Uterus (tissue), 2 donors: ENCODE results near the gene CNTN1.

Experiments
- CTCF ChIP-seq, 4 experiments: fragments of 200-600 bp in 2 of 4; fragments of 450-650 bp in 2 of 4; sonication (generic) in 2 of 4; IDR thresholded peaks; one replicate each; pipeline ENCODE4 v1.5.1; 2016 to 2019; ENCODE audit warnings: antibody characterized with exemption in 4 of 4, mild to moderate bottlenecking in 2 of 4, moderate library complexity in 1 of 4
- POLR2A ChIP-seq, 2 donors: fragments of 450-650 bp; IDR thresholded peaks; one replicate each; pipeline ENCODE4 v1.6.1; 2016; ENCODE audit warnings: antibody characterized with exemption in 2 of 2, mild to moderate bottlenecking in 1 of 2, moderate library complexity in 1 of 2

- TF ChIP-seq CTCF (IDR thresholded peaks at IDR 0.05) (no peak), POLR2A (IDR thresholded peaks at IDR 0.05) (no peak)
These were observed 414.1 kb downstream of the CNTN1 start for GRCh38 chr12:41106315-41106714.
